HG03460 (cell line): ENCODE results near the gene ULBP2.
"Not testable (repeated sequence)": the region's sequence is repeated elsewhere in the genome, so short reads cannot be mapped to it uniquely, and the experiment has no call there.

ENCODE experiments used
- ATAC-seq: cut with Tn5 transposase; IDR thresholded peaks from one replicate; pipeline ENCODE4 v1.9.1; 2021; ENCODE audit not compliant: unreplicated experiment

The ULBP2 gene

GRCh38 chr6:149908480-149908879 is 33.3 kb upstream of the ULBP2 start:
- ATAC-seq, result not testable (repeated sequence)

GRCh38 chr6:149909701-149910470 is 31.9 kb upstream of the ULBP2 start:
- no peak for ATAC-seq

GRCh38 chr6:149910721-149911151 is 31.1 kb upstream of the ULBP2 start:
- no peak for ATAC-seq

- not testable (repeated sequence) for ATAC-seq
Observed at GRCh38 chr6:149912680-149913079, 29.1 kb upstream of the ULBP2 start.

- ATAC-seq, result no peak
Observed at GRCh38 chr6:149913085-149913484, 28.7 kb upstream of the ULBP2 start.

GRCh38 chr6:149913540-149914240 is 28.1 kb upstream of the ULBP2 start:
- no peak for ATAC-seq

- no peak for ATAC-seq
Observed at GRCh38 chr6:149915970-149916865, 25.6 kb upstream of the ULBP2 start.

GRCh38 chr6:149917679-149918078 is 24.1 kb upstream of the ULBP2 start:
- ATAC-seq, result no peak

GRCh38 chr6:149918151-149918905 is 23.5 kb upstream of the ULBP2 start:
- ATAC-seq, result no peak

GRCh38 chr6:149919126-149919833 is 22.5 kb upstream of the ULBP2 start:
- not testable (repeated sequence) for ATAC-seq

GRCh38 chr6:149919834-149920225 is 22.0 kb upstream of the ULBP2 start:
- ATAC-seq, result no peak

- ATAC-seq, result no peak
Observed at GRCh38 chr6:149921361-149921760, 20.5 kb upstream of the ULBP2 start.

GRCh38 chr6:149922091-149922490 is 19.7 kb upstream of the ULBP2 start:
- ATAC-seq, result not testable (repeated sequence)

GRCh38 chr6:149922642-149923326 is 19.0 kb upstream of the ULBP2 start, which contains the start of gene RAET1G:
Gene RAET1G, minus strand, starts transcription at chr6:149923121. Its CDS starts 111 bp downstream, at chr6:149923010.
- no peak for ATAC-seq

- ATAC-seq, result no peak
Observed at GRCh38 chr6:149923327-149923986, 18.4 kb upstream of the ULBP2 start.

GRCh38 chr6:149924206-149924932 is 17.4 kb upstream of the ULBP2 start:
- no peak for ATAC-seq

GRCh38 chr6:149924933-149925252 is 16.9 kb upstream of the ULBP2 start:
- no peak for ATAC-seq

GRCh38 chr6:149925253-149925973 is 16.4 kb upstream of the ULBP2 start:
- no peak for ATAC-seq
